Body of pancreas (tissue), 4 donors: Measurements from ENCODE around the gene TFB1M. TPM values are rescaled to one million over a fixed set of nuclear protein-coding genes. Genes with fewer than 3 reads are reported as not detected.

Experiments used
- ATAC-seq: fragments of 150-250 bp; one replicate; pipeline ENCODE4 v1.9.1; 2016
- DNase-seq, 4 donors: peaks; one replicate each; pipeline ENCODE4 v3.0.0-alpha.2; 2019
- H3K27ac ChIP-seq, 4 donors: fragments of 200-600 bp; sonication (generic); 1 replicate in 3 of 4; 2 replicates in 1 of 4; pipeline versions ENCODE4 v1.5.1 to v1.6.1; 2016 to 2019; ENCODE audit warnings: mild to moderate bottlenecking in 1 of 4, mixed read lengths in 1 of 4, moderate library complexity in 1 of 4
- H3K27me3 ChIP-seq, 2 donors: fragments of 200-600 bp; sonication (generic); one replicate each; pipeline ENCODE4 v1.6.0; 2016; ENCODE audit warnings: mild to moderate bottlenecking in 1 of 2
- H3K36me3 ChIP-seq, 2 donors: fragments of 200-600 bp; sonication (generic); replicated peaks in 1 of 2; 2 replicates each; pipeline ENCODE4 v1.5.1; 2016; ENCODE audit warnings: low read depth in 2 of 2; ENCODE audit not compliant: insufficient read depth in 1 of 2
- H3K4me1 ChIP-seq: fragments of 200-600 bp; sonication (generic); one replicate; pipeline ENCODE4 v1.6.0; 2016
- H3K4me3 ChIP-seq, 2 donors: fragments of 200-600 bp; sonication (generic); 1 replicate in 1 of 2; 2 replicates in 1 of 2; pipeline ENCODE4 v1.5.1; 2016 to 2019
- H3K9me3 ChIP-seq, 3 donors: fragments of 200-600 bp; sonication (generic); 1 replicate in 2 of 3; 2 replicates in 1 of 3; pipeline ENCODE4 v1.5.1; 2016
- CTCF ChIP-seq, 7 experiments: fragments of 450-650 bp in 4 of 7; fragments of 200-600 bp in 3 of 7; sonication (generic) in 3 of 7; IDR thresholded peaks; one replicate each; pipeline ENCODE4 v1.5.1; 2016 to 2019; ENCODE audit warnings: antibody characterized with exemption in 7 of 7
- POLR2A ChIP-seq, 3 donors: fragments of 450-650 bp; IDR thresholded peaks; one replicate each; pipeline ENCODE4 v1.6.1; 2016; ENCODE audit warnings: antibody characterized with exemption in 3 of 3, mild to moderate bottlenecking in 2 of 3
- WGBS, 2 donors: methylation state at CpG; one replicate each; pipeline ENCODE4 v1.1.5; 2017; 5-methylcytosine and 5-hydroxymethylcytosine counted together
- intact Hi-C: fragments of 100-400 bp; cut with DNase I; formaldehyde crosslinking; loops from one replicate; pipeline ENCODE4 v1.15.1; 2023
- total RNA-seq, 2 donors: library from RNA; depleted of rRNA; stranded (reverse); fragments of >200 nt; gene quantifications; one replicate each; pipeline ENCODE4 v1.1.0, GENCODE V29; 2016

The TFB1M gene
- total RNA-seq, 2 donors from 2014 or later: 8.8 to 9.9 TPM

GRCh38 chr6:155290491-155290890 is 23.8 kb downstream of the TFB1M start:
- 92 to 95% methylated on average over 5 of the region's 5 CpGs for WGBS, 2 donors
- Histone ChIP-seq H3K4me3 (no peak overlapping the region), H3K36me3 (no peaks in the 10 kb centered on the region), H3K27ac (no peak overlapping the region), H3K9me3 (no peaks in the 10 kb centered on the region), H3K4me1 (no peaks in the 10 kb centered on the region), H3K27me3 (no peaks in the 10 kb centered on the region)
- ATAC-seq (no peak), DNase-seq (no peak)
- TF ChIP-seq POLR2A (IDR thresholded peaks at IDR 0.05): no peak
- TF ChIP-seq CTCF (IDR thresholded peaks at IDR 0.05): no peak
- intact Hi-C loops: no loop called here

- Histone ChIP-seq H3K27ac (no peak overlapping the region), H3K27me3 (no peaks in the 10 kb centered on the region), H3K36me3 (peaks cover 0 to 7% of the 10 kb centered on the region in 2 donors), H3K4me3 (no peak overlapping the region), H3K9me3 (no peaks in the 10 kb centered on the region), H3K4me1 (no peaks in the 10 kb centered on the region)
- WGBS, 2 donors: 74 to 75% methylated on average over 2 of the region's 2 CpGs
- TF ChIP-seq POLR2A (IDR thresholded peaks at IDR 0.05): no peak
- no peak for TF ChIP-seq CTCF (IDR thresholded peaks at IDR 0.05)
- no peak for DNase-seq
- no peak for ATAC-seq
- intact Hi-C loops: no loop called here
These were observed 26.5 kb downstream of the TFB1M start for GRCh38 chr6:155287762-155288161.

- Histone ChIP-seq H3K4me1 (no peaks in the 10 kb centered on the region), H3K4me3 (no peak overlapping the region), H3K9me3 (no peaks in the 10 kb centered on the region), H3K36me3 (peaks cover 0 to 7% of the 10 kb centered on the region in 2 donors), H3K27ac (no peak overlapping the region), H3K27me3 (no peaks in the 10 kb centered on the region)
- TF ChIP-seq CTCF (IDR thresholded peaks at IDR 0.05): no peak
- no peak for TF ChIP-seq POLR2A (IDR thresholded peaks at IDR 0.05)
- ATAC-seq (no peak), DNase-seq (no peak)
- intact Hi-C loops: no loop called here
- 88 to 89% methylated on average over 4 of the region's 4 CpGs for WGBS, 2 donors
These were observed 29.5 kb downstream of the TFB1M start for GRCh38 chr6:155284775-155285174.

GRCh38 chr6:155278319-155279049 is 35.8 kb downstream of the TFB1M start:
- Histone ChIP-seq H3K4me1 (no peaks in the 10 kb centered on the region), H3K9me3 (no peaks in the 10 kb centered on the region), H3K36me3 (no peaks in the 10 kb centered on the region), H3K4me3 (no peak overlapping the region), H3K27ac (no peak overlapping the region), H3K27me3 (no peaks in the 10 kb centered on the region)
- WGBS, 2 donors: 82 to 93% methylated on average over 5 of the region's 5 CpGs
- ATAC-seq: no peak
- DNase-seq: no peak
- intact Hi-C loops: no loop called here
- TF ChIP-seq POLR2A (IDR thresholded peaks at IDR 0.05) (no peak), CTCF (IDR thresholded peaks at IDR 0.05) (no peak)

GRCh38 chr6:155276638-155277037 is 37.6 kb downstream of the TFB1M start:
- Histone ChIP-seq H3K36me3 (no peaks in the 10 kb centered on the region), H3K9me3 (no peaks in the 10 kb centered on the region), H3K4me3 (no peak overlapping the region), H3K27ac (no peak overlapping the region), H3K27me3 (no peaks in the 10 kb centered on the region), H3K4me1 (no peaks in the 10 kb centered on the region)
- DNase-seq: no peak
- ATAC-seq: no peak
- no peak for TF ChIP-seq CTCF (IDR thresholded peaks at IDR 0.05)
- intact Hi-C loops: no loop called here
